HG02885 (cell line): ENCODE measurements around the gene ZNF516.

Source experiments
- ATAC-seq: cut with Tn5 transposase; IDR thresholded peaks from one replicate; pipeline ENCODE4 v1.9.1; 2021; ENCODE audit warnings: mild to moderate bottlenecking; ENCODE audit not compliant: unreplicated experiment, poor library complexity

The ZNF516 gene

DNA sequence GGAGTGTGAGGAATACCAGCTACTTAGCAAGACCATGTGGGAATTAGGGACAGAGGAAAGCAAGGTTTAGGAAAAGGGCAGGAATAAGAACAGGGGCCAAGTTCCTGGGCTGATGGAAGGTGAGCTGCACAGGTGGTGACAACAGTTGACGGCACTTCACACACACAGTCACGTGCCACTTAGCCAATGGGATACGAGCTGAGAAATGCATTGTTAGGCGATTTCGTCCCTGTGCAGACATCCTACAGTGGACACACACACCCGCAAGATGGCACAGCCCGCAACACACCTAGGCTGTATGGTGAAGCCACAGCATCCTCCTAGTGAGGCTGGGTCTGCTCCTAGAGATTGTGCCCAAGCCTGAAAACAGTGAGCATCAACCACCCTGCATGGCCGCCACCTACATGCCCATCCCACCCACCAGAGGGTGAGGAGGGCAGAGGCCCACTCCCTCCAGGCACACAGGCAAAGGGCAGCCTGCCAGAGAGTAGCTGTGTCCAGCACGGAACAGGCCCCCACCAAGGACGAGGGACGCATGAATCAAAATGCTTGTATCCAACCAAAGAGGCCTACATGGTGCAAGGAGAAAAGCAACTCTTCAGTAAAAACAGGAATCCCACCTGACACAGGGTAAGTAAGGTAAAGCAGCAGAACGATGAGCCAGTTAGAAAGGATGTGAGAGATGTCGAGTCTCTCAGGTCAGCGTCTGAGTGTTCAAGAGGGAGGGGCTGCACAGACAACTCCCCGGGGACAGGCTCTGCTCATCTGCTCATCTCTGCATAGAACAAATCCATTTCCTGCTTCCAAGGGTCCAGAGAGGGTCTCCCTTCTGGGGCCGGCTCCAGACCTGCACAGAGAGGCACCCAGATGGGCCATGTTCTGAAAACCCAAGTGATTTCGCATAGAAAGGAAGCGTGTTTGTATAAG lies 51.3 kb downstream of the ZNF516 start:
- no peak for ATAC-seq

GRCh38 chr18:76442413-76443171 lies 52.5 kb downstream of the ZNF516 start:
- no peak for ATAC-seq

GRCh38 chr18:76441668-76442412 lies 53.2 kb downstream of the ZNF516 start:
- ATAC-seq: no peak

DNA sequence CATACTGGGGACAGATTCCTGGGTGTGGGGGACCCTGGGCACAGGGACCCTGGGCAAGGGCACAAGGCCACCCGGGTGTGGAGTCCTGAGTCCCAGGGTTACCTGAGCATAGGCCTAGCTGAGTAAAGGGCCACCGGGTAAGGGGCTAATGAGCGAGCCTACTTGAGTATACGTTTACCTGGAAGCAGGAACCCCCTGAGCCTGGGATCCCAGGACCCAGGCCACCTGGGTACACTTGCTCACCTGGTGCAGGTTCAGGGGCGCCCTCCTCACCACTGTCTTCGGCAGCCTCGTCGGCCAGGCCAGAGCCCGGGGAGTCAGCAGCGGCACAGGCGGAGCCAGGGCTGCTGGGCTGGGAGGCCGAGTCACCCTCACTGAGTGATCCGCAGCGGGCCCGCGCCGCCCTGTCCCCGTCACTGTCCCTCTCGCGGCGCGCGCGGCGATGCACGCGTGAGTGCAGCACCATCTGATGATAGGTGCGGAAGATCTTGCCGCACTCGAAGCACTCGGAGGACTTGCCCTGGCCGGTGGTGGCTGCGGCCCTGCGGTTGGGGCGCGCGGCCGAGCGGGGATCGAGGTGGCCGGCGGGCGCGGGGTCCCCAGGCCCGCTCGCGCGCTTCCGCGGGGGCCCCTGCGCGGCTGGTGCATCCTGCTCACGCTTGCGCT lies 53.9 kb downstream of the ZNF516 start:
- ATAC-seq: no peak

DNA sequence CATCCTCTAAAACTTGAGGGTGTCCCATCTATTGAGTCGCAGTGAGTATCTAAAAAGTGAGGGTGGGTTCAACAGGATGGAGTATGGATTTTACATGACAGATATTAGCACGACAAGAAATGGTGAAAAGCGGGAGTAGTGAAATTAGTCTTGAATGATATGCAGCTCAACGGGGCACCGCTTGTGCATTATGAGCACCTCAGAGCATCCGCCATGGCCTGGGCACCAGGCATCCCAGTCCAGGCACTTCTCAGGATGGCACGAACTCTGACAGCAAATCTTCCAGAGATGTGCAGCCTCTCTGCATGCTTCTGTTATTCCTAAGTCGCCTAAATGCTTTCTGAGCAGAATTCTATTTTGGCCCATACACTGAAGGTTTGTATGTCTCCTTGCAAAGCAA lies 57.1 kb downstream of the ZNF516 start:
- ATAC-seq: no peak

DNA sequence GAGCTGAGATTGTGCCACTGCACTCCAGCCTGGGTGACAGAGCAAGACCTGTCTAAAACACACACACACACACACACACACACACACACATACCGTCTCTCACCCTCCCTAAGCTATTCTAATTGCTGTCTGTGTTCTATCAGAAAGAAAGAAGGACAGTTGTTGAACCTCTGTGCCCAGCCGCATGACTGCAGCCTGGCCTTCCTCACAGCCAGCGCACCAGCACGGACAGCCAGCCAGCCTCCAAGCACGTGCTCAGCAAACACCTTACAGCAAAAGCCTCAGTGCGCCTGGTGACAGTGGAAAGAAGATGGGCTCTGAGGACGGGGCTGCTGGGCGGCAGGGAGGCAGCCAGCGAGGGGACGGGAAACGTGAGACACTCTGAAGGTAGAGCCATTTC lies 58.0 kb downstream of the ZNF516 start:
- ATAC-seq: no peak

- no peak for ATAC-seq
Measured at GRCh38 chr18:76436342-76436741, 58.7 kb downstream of the ZNF516 start.

DNA sequence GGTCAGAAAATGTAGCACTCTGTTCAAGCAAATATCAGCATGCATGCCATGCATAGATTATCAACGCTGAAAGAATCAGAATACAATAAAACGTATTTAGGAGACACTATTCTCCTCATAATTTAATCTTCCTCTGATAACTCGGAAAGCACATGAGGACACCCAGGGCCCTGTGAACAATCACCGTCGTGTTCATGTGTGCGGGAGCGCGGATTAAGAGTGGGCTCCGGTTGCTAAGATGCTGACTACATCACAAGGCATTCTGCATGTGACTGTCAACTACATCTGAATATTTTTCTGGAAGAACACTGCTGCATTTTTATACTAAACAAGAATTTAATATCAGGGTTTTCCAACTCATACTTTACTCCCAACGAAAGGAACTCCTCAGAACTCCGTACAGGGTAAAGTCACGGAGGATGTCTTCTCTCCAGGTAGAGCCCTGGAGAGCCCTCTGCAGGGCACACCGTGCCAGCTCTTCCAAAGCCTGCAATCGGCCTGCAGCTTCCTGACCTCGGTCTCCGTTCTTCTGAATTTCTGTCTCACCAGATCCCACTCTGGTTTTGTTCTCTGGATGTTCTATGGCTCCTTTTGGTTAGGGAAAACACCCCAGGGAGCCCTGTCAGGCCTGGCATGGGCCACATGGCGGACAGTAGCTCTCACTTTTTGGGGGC lies 59.6 kb downstream of the ZNF516 start:
- ATAC-seq: no peak

GRCh38 chr18:76434452-76434851 lies 60.6 kb downstream of the ZNF516 start:
- ATAC-seq: no peak

DNA sequence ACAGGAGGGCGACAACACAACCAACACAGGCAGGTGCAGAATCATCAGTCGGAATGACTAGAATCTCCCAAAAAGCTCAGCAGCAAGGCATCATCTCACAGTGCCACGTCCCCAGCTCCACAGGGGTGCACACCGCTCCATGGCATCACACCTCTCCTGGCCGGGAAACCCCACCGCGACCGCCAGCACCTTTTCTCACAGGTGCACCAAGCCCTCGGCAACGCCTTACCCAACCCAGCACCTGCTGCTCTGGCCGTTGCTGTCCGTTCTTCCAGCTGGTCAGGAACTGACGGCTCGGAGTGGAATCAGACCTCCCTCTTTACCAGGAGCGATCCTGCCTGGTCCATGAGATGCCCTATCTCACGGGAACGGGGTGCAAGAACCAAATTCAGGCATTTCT lies 61.3 kb downstream of the ZNF516 start:
- ATAC-seq: no peak

DNA sequence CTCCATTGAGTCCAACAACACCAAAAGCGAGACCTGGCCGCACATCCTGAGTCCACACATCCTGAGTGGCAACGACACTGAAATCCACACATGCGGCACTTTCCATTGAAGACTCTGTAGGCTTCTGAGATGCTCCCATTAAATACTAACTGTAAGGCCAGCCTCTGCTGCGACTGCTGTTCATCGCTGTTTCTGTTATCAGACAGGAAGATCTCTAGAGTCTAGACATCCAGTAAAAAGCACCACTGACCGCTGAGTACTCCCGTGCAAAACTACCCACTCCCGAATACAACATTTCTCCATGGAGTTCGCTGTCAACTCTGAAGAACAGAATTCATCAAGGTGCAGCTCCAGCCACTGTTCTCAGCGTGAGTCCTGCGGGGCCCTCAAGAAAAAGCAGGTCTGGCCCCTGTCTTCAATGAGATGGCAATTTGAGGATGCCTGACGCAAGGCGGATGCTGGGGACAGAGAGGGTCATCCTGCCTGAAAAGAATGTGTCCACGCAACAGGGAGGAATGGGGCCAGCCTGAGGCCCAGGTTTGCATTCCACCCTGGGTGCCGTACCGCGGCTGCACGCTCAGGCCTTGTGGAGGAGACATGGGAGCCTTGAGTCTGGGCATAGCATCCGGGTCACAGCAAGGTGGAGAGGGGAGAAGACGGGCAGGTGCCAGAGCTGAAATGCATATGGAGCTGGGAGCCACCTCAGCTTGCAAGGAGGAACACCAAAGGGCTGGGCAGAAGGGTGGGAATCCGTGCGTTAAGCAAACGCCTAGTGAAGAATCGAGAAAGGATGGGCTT lies 61.9 kb downstream of the ZNF516 start:
- ATAC-seq: no peak

- ATAC-seq: no peak
Measured at GRCh38 chr18:76432274-76432755, 62.7 kb downstream of the ZNF516 start.

DNA sequence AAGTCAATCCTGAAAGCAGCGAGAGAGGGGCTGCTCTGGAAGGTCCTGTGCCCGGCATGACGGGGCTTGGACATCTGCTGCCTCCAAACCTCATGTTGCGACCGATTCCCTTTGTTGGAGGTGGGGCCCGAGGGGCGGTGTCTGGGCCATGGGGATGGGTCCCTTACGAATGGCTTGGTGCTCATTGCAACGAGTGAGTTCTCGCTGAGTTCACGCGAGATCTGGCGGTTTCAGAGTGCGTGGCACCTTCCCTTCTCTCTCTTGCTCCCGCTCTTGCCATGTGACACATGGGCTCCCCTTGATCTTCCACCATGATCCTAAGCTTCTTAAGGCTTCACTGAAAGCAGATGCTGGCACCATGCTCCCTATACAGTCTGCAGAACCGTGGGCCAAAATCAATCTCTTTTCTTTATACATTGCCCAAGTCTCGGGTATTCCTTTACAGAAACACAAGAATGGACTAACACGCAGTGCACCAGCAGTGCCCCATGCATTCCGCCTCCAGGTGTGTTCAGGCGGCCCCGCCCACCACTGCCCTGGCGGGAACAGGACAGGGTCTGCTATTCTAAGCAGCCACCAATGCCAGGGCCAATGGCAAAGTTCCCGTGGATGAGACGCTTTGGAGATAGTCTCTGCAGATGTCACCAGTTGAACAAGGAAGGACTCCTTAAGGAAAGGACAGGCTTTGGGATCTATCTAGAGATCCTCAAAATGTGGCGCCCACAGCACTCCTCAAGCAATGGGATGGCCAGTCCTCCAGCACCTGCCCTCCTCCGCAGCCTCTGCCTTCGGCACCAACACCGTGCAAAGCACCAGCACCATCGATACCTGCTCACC lies 63.4 kb downstream of the ZNF516 start:
- ATAC-seq: no peak

- no peak for ATAC-seq
Measured at GRCh38 chr18:76430636-76431035, 64.4 kb downstream of the ZNF516 start.

- ATAC-seq: no peak
Measured at GRCh38 chr18:76429262-76430126, 65.5 kb downstream of the ZNF516 start.

DNA sequence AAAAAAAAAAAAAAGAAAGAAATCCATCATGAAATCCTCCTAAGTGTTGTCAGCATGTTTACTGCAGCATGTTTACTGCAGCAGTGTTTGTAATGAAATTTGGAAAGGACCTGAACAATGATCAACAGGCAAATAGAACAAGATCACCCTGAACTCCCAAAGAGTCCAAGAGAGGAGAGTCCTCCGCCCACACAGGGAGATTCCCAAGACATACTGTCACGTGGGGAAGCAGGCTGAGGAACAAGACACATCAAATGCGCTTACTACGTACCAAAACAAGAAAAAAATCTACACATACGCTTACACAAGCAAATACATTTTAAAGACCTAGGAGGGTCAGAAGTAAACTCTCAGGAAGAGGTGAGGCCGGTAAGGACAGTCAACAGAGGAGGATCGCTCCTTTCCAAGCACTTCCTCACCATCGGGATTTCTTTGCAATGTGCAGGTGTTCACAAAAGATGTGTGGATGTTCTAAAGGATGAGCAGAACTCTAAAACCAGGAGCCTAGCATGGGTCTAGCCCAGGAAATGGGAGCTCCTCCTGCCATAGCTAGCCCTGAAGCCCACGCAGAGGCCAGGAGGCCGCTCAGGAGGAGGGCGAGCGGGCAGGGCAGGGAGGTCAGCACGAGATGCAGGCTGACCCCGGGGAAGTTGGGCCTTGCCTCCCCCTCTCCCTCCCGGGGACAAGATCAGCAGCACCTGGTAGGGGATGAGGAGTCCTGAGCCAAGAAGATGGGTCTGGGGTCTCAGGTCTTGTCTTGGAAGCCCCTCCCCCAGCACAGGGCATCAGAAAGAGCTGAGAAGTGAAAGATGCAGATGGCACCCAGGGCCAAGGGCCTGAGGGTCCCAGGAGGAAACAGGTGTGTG lies 66.4 kb downstream of the ZNF516 start:
- no peak for ATAC-seq
